Measurements from ENCODE around the gene USP33. TPM values are rescaled to one million over a fixed set of nuclear protein-coding genes. Genes with fewer than 3 reads are reported as not detected.

The USP33 gene
- total and polyA plus RNA-seq, 11 donors = 17.1 to 40.5 (median 27.8) TPM

GRCh38 chr1:77783141-77783540, 23.5 kb upstream of the USP33 start:
- DNase-seq (no peak), ATAC-seq (no peak)
- peaks cover 0 to 9% (median 0%) of the 10 kb centered on the region in 12 donors for H3K9me3 ChIP-seq
- no peak overlapping the region for H3K4me3 ChIP-seq
- H3K36me3 ChIP-seq = peaks cover 0 to 49% (median 44%) of the 10 kb centered on the region in 9 donors
- H3K4me1 ChIP-seq = peaks cover 0 to 21% (median 12%) of the 10 kb centered on the region in 12 donors
- TF ChIP-seq CTCF (IDR thresholded peaks at IDR 0.05) (no peak), POLR2A (IDR thresholded peaks at IDR 0.05) (no peak)
- WGBS, 4 donors = 91 to 96% (median 95%) methylated on average over 2 of the region's 2 CpGs
- no peaks in the 10 kb centered on the region for H3K27me3 ChIP-seq
- no peak overlapping the region for H3K27ac ChIP-seq
- intact Hi-C loops (cut with DNase I) = no loop called here

- TF ChIP-seq CTCF (IDR thresholded peaks at IDR 0.05) (no peak), POLR2A (IDR thresholded peaks at IDR 0.05) (no peak)
- Histone ChIP-seq H3K4me1 (peaks cover 0 to 21% (median 12%) of the 10 kb centered on the region in 12 donors), H3K9me3 (peaks cover 0 to 9% (median 0%) of the 10 kb centered on the region in 12 donors), H3K27me3 (no peaks in the 10 kb centered on the region), H3K4me3 (no peak overlapping the region), H3K27ac (no peak overlapping the region), H3K36me3 (peaks cover 0 to 37% (median 32%) of the 10 kb centered on the region in 9 donors)
- 88 to 100% (median 93%) methylated on average over 1 of the region's 1 CpG for WGBS, 4 donors
- DNase-seq (no peak), ATAC-seq (no peak)
- intact Hi-C loops (cut with DNase I) = no loop called here
Observed at GRCh38 chr1:77781683-77782082, 22.0 kb upstream of the USP33 start.

GRCh38 chr1:77779529-77780281, 20.1 kb upstream of the USP33 start, which contains the start of gene MIGA1:
Gene MIGA1 (plus strand): TSS chr1:77779649. CDS start chr1:77783253, 3,604 bp downstream.
- TF ChIP-seq POLR2A (IDR thresholded peaks at IDR 0.05) (no peak), CTCF (IDR thresholded peaks at IDR 0.05) (no peak)
- Histone ChIP-seq H3K36me3 (peaks cover 0 to 17% (median 12%) of the 10 kb centered on the region in 9 donors), H3K4me3 (peak within 1 kb of the TSS; percentile 74 to 97 (median 85)), H3K9me3 (no peaks in the 10 kb centered on the region), H3K27ac (peak within 1 kb of the TSS in 10 of 12 donors; percentile 47 to 79 (median 67)), H3K27me3 (no peaks in the 10 kb centered on the region), H3K4me1 (peaks cover 0 to 21% (median 12%) of the 10 kb centered on the region in 12 donors)
- peak; percentile 89 to 94 (median 92) for DNase-seq
- intact Hi-C loops (cut with DNase I) = loop anchor here in 2 of 10 donors (1.0 to 2.0 kb wide), 2 partner anchors 19 kb away; no protein-coding TSS in a partner anchor
- WGBS, 4 donors = 1% methylated on average over 32 to 40 of the region's 40 CpGs
- peak; percentile 97 to 99 (median 99) for ATAC-seq

GRCh38 chr1:77776007-77776700, 16.5 kb upstream of the USP33 start:
- 71 to 78% (median 73%) methylated on average over 7 of the region's 7 CpGs for WGBS, 4 donors
- ATAC-seq = no peak

More at GRCh38 chr1:77776007-77776700, 16.5 kb upstream of the USP33 start:
- DNase-seq = no peak
- H3K9me3 ChIP-seq = no peaks in the 10 kb centered on the region
- no peak for TF ChIP-seq POLR2A (IDR thresholded peaks at IDR 0.05)
- no peak for TF ChIP-seq CTCF (IDR thresholded peaks at IDR 0.05)
- H3K27ac ChIP-seq = no peak overlapping the region
- intact Hi-C loops (cut with DNase I) = no loop called here
- peaks cover 0 to 17% (median 10%) of the 10 kb centered on the region in 12 donors for H3K4me1 ChIP-seq
- H3K36me3 ChIP-seq = no peaks in the 10 kb centered on the region
- no peak overlapping the region for H3K4me3 ChIP-seq
- H3K27me3 ChIP-seq = no peaks in the 10 kb centered on the region

Data from heart left ventricle (tissue), 16 donors.